Bronchial epithelial cell (primary cell): ENCODE results near the gene IER2. TPM values are rescaled to one million over a fixed set of nuclear protein-coding genes. Genes with fewer than 3 reads are reported as not detected.

Experiments used
- DNase-seq: peaks from one replicate; pipeline ENCODE4 v3.0.0-alpha.2; 2010; ENCODE audit warnings: low read depth
- FAIRE-seq: peaks from 2 replicates; lab custom pipeline; 2011; peaks lifted over from hg19 to GRCh38; lab: Jason Lieb, UNC
- H3K27me3 ChIP-seq: 2 replicates; pipeline ENCODE4 v1.5.1; 2011; ENCODE audit warnings: low read length; ENCODE audit not compliant: control insufficient read depth, insufficient read depth
- H3K36me3 ChIP-seq: 2 replicates; pipeline ENCODE4 v1.5.1; 2011; ENCODE audit warnings: low read length; ENCODE audit not compliant: control insufficient read depth, insufficient read depth
- H3K4me3 ChIP-seq: 2 replicates; pipeline ENCODE4 v1.5.1; 2011; ENCODE audit warnings: mild to moderate bottlenecking, low read depth, low read length, control low read depth
- CTCF ChIP-seq: IDR thresholded peaks from 2 replicates; pipeline ENCODE4 v1.5.1; 2011; ENCODE audit warnings: mild to moderate bottlenecking, moderate library complexity, low read length, control low read depth, inconsistent platforms; ENCODE audit not compliant: insufficient read depth, severe bottlenecking
- total RNA-seq: library from RNA; depleted of rRNA; stranded (reverse); fragments of >200 nt; gene quantifications from 2 replicates; pipeline ENCODE4 v1.2.1, GENCODE V29; 2014

The IER2 gene
- total RNA-seq, 1 donor from 2014 or later = 32.1 TPM

- TF ChIP-seq CTCF = no peak
- no peak for FAIRE-seq
- H3K36me3 ChIP-seq = peaks cover 8% of the 10 kb centered on the region
- H3K4me3 ChIP-seq = no peak overlapping the region
- no peaks in the 10 kb centered on the region for H3K27me3 ChIP-seq
- DNase-seq = no peak
Observed at GRCh38 chr19:13103581-13104359, 46.4 kb upstream of the IER2 start.

DNA sequence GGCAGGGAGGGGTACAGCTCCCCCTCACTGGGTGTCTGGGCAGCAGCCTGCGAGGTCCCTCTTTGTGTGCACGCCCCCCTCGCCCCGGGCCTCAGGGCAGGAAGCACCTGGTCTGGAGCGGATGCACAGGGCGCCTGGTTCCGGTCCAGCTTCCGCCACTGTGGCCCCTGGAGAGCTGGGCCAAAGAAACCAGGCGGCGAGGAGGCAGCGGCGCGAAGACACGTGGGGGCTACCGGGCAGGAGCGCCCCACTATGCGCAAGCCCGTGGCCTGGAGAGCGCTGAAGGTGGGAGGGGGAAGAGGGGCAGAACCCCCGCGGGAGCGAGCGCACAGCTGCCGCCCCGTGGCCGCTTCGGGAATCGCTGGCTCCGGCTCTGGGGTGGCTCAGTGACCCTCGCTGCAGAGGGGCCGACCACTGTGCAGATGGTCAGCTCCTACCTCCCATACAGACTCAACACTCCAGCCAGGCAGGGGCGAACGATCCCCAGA, 45.8 kb upstream of the IER2 start:
- no peaks in the 10 kb centered on the region for H3K27me3 ChIP-seq
- no peak overlapping the region for H3K4me3 ChIP-seq
- TF ChIP-seq CTCF = peak; percentile 79
- no peak for FAIRE-seq
- DNase-seq = no peak
- H3K36me3 ChIP-seq = peaks cover 9% of the 10 kb centered on the region

GRCh38 chr19:13104848-13105711, 45.1 kb upstream of the IER2 start:
- TF ChIP-seq CTCF = no peak
- Histone ChIP-seq H3K27me3 (no peaks in the 10 kb centered on the region), H3K36me3 (peaks cover 14% of the 10 kb centered on the region), H3K4me3 (no peak overlapping the region)
- FAIRE-seq (no peak), DNase-seq (no peak)

DNA sequence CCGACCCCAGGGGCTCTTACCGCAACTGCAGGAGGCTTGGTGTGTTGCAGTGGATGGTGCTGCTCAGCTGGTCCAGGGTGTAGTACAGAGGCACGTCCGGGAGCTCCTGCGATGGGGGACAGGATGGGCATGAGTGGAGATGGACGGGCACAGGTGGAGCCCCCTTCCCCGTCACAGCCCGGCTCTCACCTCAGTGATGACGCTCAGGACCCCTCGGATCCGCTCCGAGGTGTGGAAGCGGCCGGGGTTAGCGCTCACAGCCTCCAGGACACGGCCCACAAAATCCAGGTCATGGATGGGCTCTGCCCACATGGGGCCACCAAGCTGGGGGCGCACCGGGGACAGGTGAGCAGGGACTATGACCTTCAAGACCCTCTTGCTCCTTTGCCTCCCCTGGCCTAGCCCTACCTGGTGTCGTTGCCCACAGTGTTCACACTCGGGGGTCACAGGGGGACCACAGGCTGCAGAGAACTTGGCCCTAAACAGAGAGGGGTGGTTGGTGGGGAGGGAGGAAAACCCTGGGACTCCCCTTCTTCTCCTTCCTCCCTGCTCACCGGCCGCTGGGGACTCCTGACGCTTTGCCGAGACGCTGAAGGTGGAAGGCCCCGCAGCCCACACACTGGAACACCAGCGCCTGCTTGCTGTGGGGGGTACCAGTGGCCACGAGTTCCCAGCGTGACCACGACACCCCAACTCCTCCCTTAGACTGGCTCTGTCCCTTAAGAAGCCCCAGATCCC, 40.7 kb upstream of the IER2 start:
- no peaks in the 10 kb centered on the region for H3K27me3 ChIP-seq
- H3K36me3 ChIP-seq = peaks cover 18% of the 10 kb centered on the region
- H3K4me3 ChIP-seq = no peak overlapping the region
- no peak for TF ChIP-seq CTCF
- no peak for DNase-seq
- no peak for FAIRE-seq

GRCh38 chr19:13110099-13110610, 40.1 kb upstream of the IER2 start:
- Histone ChIP-seq H3K27me3 (no peaks in the 10 kb centered on the region), H3K4me3 (no peak overlapping the region), H3K36me3 (peaks cover 17% of the 10 kb centered on the region)
- TF ChIP-seq CTCF = no peak
- DNase-seq = no peak
- no peak for FAIRE-seq
